ENCODE data around the gene HECW1. TPM values are rescaled to one million over a fixed set of nuclear protein-coding genes. Genes with fewer than 3 reads are reported as not detected.
A peak's percentile ranks its signal among the peaks of the same experiment; 100 is the strongest.

Gene HECW1
- total RNA-seq, 1 donor from 2014 or later, result 0.46 TPM

GRCh38 chr7:43450894-43451293 lies 338.4 kb downstream of the HECW1 start:
- Histone ChIP-seq H3K4me3 (ENCODE audit: low read depth, low read length) (no peak overlapping the region), H3K27me3 (ENCODE audit: control insufficient read depth, insufficient read depth, low read length) (no peaks in the 10 kb centered on the region), H3K36me3 (ENCODE audit: control insufficient read depth, insufficient read depth, low read length) (no peaks in the 10 kb centered on the region)
- TF ChIP-seq CTCF (IDR thresholded peaks at IDR 0.05; ENCODE audit: insufficient read depth, low read length, poor library complexity, severe bottlenecking), result no peak
- DNase-seq (ENCODE audit: low read depth), result no peak

GRCh38 chr7:43454936-43455518 lies 342.6 kb downstream of the HECW1 start:
- Histone ChIP-seq H3K4me3 (ENCODE audit: low read depth, low read length) (no peak overlapping the region), H3K27me3 (ENCODE audit: control insufficient read depth, insufficient read depth, low read length) (no peaks in the 10 kb centered on the region), H3K36me3 (ENCODE audit: control insufficient read depth, insufficient read depth, low read length) (no peaks in the 10 kb centered on the region)
- peak; percentile 29 for DNase-seq (ENCODE audit: low read depth)
- TF ChIP-seq CTCF (IDR thresholded peaks at IDR 0.05; ENCODE audit: insufficient read depth, low read length, poor library complexity, severe bottlenecking), result peak; percentile 41

- DNase-seq (ENCODE audit: low read depth), result no peak
- TF ChIP-seq CTCF (IDR thresholded peaks at IDR 0.05; ENCODE audit: insufficient read depth, low read length, poor library complexity, severe bottlenecking), result peak; percentile 19
- H3K27me3 ChIP-seq (ENCODE audit: control insufficient read depth, insufficient read depth, low read length), result no peaks in the 10 kb centered on the region
Observed at GRCh38 chr7:43456200-43456599, 343.8 kb downstream of the HECW1 start.

GRCh38 chr7:43458330-43459018 lies 346.0 kb downstream of the HECW1 start:
- no peak for TF ChIP-seq CTCF (IDR thresholded peaks at IDR 0.05; ENCODE audit: insufficient read depth, low read length, poor library complexity, severe bottlenecking)
- Histone ChIP-seq H3K27me3 (ENCODE audit: control insufficient read depth, insufficient read depth, low read length) (no peaks in the 10 kb centered on the region), H3K4me3 (ENCODE audit: low read depth, low read length) (no peak overlapping the region), H3K36me3 (ENCODE audit: control insufficient read depth, insufficient read depth, low read length) (no peaks in the 10 kb centered on the region)
- no peak for DNase-seq (ENCODE audit: low read depth)

More at GRCh38 chr7:43456200-43456599, 343.8 kb downstream of the HECW1 start:
- H3K4me3 ChIP-seq (ENCODE audit: low read depth, low read length), result no peak overlapping the region
- no peaks in the 10 kb centered on the region for H3K36me3 ChIP-seq (ENCODE audit: control insufficient read depth, insufficient read depth, low read length)

- TF ChIP-seq CTCF (IDR thresholded peaks at IDR 0.05; ENCODE audit: insufficient read depth, low read length, poor library complexity, severe bottlenecking), result no peak
- no peak for DNase-seq (ENCODE audit: low read depth)
- Histone ChIP-seq H3K27me3 (ENCODE audit: control insufficient read depth, insufficient read depth, low read length) (peaks cover 2% of the 10 kb centered on the region), H3K4me3 (ENCODE audit: low read depth, low read length) (no peak overlapping the region), H3K36me3 (ENCODE audit: control insufficient read depth, insufficient read depth, low read length) (no peaks in the 10 kb centered on the region)
Observed at GRCh38 chr7:43459019-43459337, 346.5 kb downstream of the HECW1 start.
